ENCODE data around the gene CFAP74. TPM values are rescaled to one million over a fixed set of nuclear protein-coding genes. Genes with fewer than 3 reads are reported as not detected.

CFAP74 gene
- total RNA-seq, 1 experiment from 2014 or later: 0.28 TPM

DNA sequence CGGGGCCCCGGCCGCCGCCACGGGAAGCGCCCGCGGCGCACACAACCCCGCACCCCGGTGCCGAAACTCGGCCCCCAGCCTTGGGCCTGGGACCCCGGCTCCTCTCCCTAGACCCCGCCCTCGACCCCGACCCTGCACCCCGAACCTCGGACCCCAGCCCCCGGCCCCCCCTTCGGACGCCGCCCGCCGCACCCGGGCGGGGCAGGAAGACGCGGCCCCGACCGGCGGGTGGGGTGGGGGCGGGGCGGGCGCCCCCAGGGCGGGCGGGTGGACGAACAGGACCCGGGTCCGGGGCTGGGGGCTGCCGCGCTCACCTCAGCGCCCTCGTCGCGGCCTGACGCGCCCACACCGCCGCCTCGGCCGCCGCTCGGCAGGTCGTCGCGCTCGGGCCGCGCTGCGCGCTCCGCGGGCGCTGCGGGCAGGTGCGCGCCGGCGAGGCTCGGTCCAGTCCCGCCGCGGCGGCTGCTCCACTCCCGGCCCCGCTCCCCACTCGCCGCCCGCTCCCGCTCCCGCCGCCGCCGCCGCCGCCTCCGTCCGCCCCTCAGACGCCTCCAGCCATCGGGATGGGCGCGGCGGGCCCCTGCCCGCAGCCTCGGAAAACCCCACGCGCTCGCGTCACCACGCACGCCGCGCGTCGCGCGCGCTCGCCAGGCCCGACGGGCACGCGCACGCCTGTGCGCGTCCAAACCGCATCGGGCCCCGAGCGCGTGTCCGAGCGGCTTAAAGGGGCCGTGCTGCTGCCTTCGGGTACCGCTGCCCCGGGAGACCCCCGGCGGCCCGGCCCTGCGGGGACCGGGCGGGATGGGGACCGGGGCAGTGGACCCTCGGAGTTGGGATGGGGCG is 112.9 kb downstream of the CFAP74 start, which contains the start of gene GNB1:
Gene GNB1 (minus strand): TSS at position 582 of the 843 bp plus-strand sequence. CDS start 65,634 bp downstream, outside the sequence.
- peaks cover 6% of the 10 kb centered on the region for H3K23me2 ChIP-seq (ENCODE audit: insufficient read length, low read depth, low read length, poor library complexity, severe bottlenecking)
- H3K9me3 Mint-ChIP-seq: peaks cover 0 to 5% of the 10 kb centered on the region in 2 experiments; a peak in 2 of 5 replicates
- no peak within 1 kb of the TSS for H2BK15ac ChIP-seq (ENCODE audit: low read depth, low read length)
- peak within 1 kb of the TSS; percentile 27; the same call in 1 of the 2 replicates for H3K4ac ChIP-seq (ENCODE audit: low read depth, low read length)
- no peak within 1 kb of the TSS for H3K27ac ChIP-seq (ENCODE audit: insufficient read length, low read depth, low read length)
- no peak within 1 kb of the TSS for H2AK5ac ChIP-seq (ENCODE audit: insufficient read length, low read length)
- peaks cover 8 to 15% (median 12%) of the 10 kb centered on the region in 3 experiments; a peak in 6 of 7 replicates for H3K36me3 Mint-ChIP-seq (ENCODE audit: insufficient read depth in 1 of 3, low read depth in 3 of 3)
- H2BK5ac ChIP-seq (ENCODE audit: insufficient read length, low read length): no peak within 1 kb of the TSS
- H3K4me1 ChIP-seq (ENCODE audit: insufficient read depth, low read length): peaks cover 5% of the 10 kb centered on the region; the same call in 1 of the 2 replicates
- peak within 1 kb of the TSS; percentile 98 for H3K14ac ChIP-seq (ENCODE audit: insufficient read depth, low read length)
- H2BK120ac ChIP-seq (ENCODE audit: low read depth, low read length, poor library complexity, severe bottlenecking): no peak within 1 kb of the TSS
- H3K23ac ChIP-seq (ENCODE audit: insufficient read length, low read depth, low read length): no peak within 1 kb of the TSS
- peak within 1 kb of the TSS; percentile 75 for H3K4me2 ChIP-seq (ENCODE audit: insufficient read depth, insufficient read length, low read length)
- TF ChIP-seq CTCF (conservative IDR thresholded peaks at IDR 0.05): no peak
- peak; percentile 73 for DNase-seq
- H2BK20ac ChIP-seq (ENCODE audit: low read depth, low read length, poor library complexity, severe bottlenecking): no peak within 1 kb of the TSS
- H3K79me1 ChIP-seq (ENCODE audit: insufficient read depth, low read depth, low read length, poor library complexity, severe bottlenecking): no peaks in the 10 kb centered on the region
- H3T11ph ChIP-seq (ENCODE audit: low read length): no peak within 1 kb of the TSS
- peak within 1 kb of the TSS; percentile 50 for H4K5ac ChIP-seq (ENCODE audit: insufficient read length, low read depth, low read length)
- H3K4me3 Mint-ChIP-seq: peak within 1 kb of the TSS; percentile 76 to 86
- peak within 1 kb of the TSS; percentile 67 for H2BK12ac ChIP-seq (ENCODE audit: insufficient read length, low read depth, low read length)
- H3K27ac Mint-ChIP-seq: peak within 1 kb of the TSS in 2 of 3 experiments; percentile 25 to 70; a peak in 2 of 7 replicates
- H4K20me1 ChIP-seq (ENCODE audit: control insufficient read depth, insufficient read depth, insufficient read length): no peaks in the 10 kb centered on the region
- H3K27me3 Mint-ChIP-seq (ENCODE audit: low read depth): peaks cover 2% of the 10 kb centered on the region; the same call in 1 of the 2 replicates
- peak within 1 kb of the TSS; percentile 87 for H3K18ac ChIP-seq (ENCODE audit: insufficient read length, low read depth, low read length)
- H3K79me2 ChIP-seq (ENCODE audit: insufficient read depth, low read length): peaks cover 40% of the 10 kb centered on the region
- no peak within 1 kb of the TSS for H4K8ac ChIP-seq (replicated peaks; ENCODE audit: insufficient read length, low read depth, low read length)
- peaks cover 43 to 44% of the 10 kb centered on the region in 2 experiments for H3K4me1 Mint-ChIP-seq
- no peaks in the 10 kb centered on the region; the same call in none of the 2 replicates for H3K27me3 ChIP-seq (ENCODE audit: insufficient read depth, low read length)
- H2AFZ ChIP-seq (ENCODE audit: low read length): no peak within 1 kb of the TSS
- H3K9me3 ChIP-seq (ENCODE audit: control insufficient read depth, low read depth, low read length): no peaks in the 10 kb centered on the region
- H3K56ac ChIP-seq (ENCODE audit: insufficient read length, low read depth, low read length): no peak within 1 kb of the TSS
- WGBS (ENCODE audit: extremely low coverage, insufficient read length, low lambda C conversion rate): no CpG with 5 or more reads among the region's 137 CpGs
- peak within 1 kb of the TSS; percentile 91 for H3K9ac ChIP-seq (ENCODE audit: extremely low read depth, insufficient read length, low read length)
- no peak within 1 kb of the TSS for H4K91ac ChIP-seq (ENCODE audit: insufficient read length, low read depth, low read length)
